HS-27A (cell line): ENCODE results near the gene SPIRE1.
"Not testable (repeated sequence)": the region's sequence is repeated elsewhere in the genome, so short reads cannot be mapped to it uniquely, and the experiment has no call there.

Experiments
- DNase-seq: peaks from one replicate; pipeline ENCODE4 v3.0.0-alpha.2; 2012; ENCODE audit warnings: low read depth, missing footprints

The SPIRE1 gene

DNA sequence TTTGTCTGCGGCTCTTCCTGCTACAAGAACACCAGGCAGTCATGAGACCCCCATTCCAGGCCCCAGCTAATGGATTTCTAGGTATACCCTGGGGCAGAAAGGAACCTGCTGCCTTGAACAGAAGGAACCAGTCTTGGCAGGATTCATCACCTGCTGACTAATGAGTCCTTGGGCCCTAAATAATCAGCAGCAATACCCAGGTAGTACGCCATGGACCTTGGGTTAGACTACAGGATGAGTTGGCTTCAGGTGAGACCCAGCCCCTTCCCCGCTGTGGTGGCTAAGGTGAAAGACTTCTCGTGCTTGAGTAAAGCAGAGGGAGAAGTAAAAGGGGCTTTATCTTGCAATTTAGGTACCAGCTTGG is 105.0 kb downstream of the SPIRE1 start:
- DNase-seq: no peak

DNA sequence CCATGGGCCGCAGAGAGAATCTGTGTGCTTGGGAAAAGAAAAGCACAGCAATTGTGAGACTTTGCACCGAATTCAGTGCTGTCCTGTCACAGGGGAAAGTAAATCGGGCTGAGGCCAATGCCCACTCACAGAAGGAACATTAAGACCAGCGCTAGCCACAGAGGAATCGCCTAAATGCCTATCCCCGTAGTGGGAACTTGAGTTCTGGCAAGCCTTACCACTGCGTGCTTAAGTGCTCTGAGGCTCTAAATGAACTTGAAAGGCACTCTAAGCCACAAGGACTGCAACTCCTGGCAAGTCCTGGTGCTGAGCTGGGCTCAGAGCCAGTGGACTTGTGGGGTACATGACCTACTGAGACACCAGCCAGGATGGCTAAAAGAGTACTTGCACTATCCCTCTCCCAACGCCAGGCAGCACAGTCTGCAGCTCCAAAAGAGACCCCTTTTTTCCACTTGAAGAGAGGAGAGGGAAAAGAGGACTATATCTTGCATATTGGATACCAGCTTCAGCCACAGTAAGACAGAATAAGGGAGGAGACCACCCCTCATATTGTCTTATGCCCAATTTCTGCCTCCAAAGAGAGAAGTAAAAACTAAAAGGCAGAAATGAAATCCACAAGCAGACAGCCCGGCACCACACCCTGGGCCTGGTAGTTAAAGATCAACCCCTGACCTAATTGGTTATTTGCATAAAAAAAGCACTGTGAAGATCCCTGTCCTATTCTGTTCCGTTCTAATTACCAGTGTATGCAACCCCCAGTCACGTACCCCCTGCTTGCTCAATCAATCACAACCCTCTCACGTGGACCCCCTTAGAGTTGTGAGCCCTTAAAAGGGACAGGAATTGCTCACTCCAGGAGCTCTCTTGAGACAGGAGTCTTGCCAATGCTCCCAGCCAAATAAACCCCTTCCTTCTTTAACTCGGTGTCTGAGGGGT is 105.7 kb downstream of the SPIRE1 start:
- not testable (repeated sequence) for DNase-seq

DNA sequence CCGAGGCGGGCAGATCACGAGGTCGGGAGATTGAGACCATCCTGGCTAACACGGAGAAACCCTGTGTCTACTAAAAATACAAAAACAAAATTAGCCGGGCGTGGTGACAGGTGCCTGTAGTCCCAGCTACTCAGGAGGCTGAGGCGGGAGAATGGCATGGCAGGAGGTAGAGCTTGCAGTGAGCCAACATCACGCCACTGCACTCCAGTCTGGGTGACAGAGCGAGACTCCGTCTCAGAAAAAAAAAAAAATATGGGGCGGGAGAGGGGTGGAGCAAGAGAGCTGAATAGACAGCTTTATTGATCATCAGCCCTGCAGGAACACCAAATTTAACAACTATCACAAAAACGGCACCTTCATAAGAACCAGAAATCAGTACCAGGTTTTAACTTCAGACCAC is 106.4 kb downstream of the SPIRE1 start:
- DNase-seq: not testable (repeated sequence)

DNA sequence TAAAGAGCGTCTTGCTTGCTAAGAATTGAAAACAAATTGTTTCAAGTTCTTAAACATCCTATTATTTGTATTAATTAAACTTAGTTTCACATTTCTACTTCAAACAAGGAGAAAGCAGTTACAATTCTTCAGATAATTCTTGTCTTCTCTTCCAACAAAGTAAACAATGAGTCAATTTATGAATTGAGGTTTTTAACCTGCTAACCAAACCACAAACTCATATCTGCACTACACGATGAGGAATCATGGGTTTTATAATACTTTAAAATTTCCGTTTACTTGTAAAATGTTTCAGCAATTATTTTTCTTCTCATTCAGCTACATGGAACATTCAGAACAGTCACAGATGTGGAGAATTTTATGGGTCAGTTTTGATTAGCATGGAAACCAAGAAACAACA is 114.2 kb downstream of the SPIRE1 start:
- no peak for DNase-seq

DNA sequence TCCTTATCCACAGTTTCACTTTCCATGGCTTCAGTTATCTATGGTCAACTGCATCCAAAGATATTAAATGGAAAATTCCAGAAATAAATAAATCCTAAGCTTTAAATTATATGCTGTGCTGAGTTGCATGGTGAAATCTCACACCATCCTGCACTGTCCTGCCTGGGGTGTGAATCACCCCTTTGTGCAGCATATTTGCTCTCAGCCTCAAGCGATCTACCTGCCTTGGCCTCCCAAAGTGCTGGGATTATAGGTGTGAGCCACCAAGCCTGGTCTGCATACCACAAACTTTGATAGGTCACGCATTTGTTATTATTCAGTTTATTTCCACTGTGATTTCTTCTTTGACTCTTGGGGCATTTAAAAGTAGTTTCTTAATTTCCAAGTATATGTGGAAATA is 117.2 kb downstream of the SPIRE1 start:
- DNase-seq: no peak

DNA sequence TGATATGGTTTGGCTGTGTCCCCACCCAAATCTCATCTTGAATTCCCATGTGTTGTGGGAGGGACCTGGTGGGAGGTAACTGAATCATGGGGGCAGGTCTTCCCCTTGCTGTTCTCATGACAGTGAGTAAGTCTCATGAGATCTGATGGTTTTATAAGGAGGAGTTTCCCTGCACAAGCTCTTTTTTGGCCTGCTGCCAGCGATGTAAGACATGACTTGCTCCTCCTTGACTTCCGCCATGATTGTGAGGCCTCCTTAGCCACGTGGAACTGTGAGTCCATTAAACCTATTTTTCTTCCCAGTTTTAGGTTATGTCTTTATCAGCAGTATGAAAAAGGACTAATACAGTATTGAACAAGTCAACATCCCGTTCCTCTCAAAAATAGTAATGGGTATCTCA is 118.7 kb downstream of the SPIRE1 start:
- not testable (repeated sequence) for DNase-seq

DNA sequence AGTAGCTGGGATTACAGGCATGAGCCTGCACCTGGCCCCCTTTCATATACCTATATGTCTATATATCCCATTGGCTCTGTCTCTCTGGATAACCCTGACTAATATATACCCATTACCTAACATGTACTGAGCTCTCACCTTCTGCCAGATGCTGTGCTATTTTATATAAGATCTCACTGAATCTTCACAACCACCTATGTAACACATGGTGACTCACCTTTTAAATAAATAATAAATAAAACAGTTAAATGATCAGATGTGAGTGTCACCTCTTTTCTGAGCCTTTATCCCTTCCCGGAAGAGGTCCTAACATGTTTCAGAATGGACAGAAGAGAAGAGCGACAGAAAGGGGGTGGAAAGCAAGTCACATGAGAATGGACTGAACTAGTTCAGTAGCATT is 123.1 kb downstream of the SPIRE1 start:
- DNase-seq: no peak

DNA sequence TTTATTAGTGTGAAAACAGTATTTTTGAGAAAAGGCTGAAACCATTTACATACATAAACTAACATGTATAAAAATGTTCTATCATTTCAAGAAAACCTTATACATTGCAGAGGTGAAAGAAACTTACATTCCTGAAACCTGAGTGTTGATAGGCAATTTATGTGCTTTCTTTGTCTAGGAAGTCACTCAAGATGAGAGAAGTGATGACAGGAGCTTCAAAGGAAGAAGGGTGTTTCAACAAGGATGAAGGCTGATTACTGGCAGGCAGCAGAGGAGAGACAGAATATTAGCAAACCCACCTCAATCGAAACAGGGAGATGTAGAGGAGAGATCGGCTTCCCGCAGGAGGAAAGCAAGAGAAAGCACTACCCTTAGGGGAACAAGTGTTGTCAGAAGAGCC is 125.2 kb downstream of the SPIRE1 start:
- no peak for DNase-seq

DNA sequence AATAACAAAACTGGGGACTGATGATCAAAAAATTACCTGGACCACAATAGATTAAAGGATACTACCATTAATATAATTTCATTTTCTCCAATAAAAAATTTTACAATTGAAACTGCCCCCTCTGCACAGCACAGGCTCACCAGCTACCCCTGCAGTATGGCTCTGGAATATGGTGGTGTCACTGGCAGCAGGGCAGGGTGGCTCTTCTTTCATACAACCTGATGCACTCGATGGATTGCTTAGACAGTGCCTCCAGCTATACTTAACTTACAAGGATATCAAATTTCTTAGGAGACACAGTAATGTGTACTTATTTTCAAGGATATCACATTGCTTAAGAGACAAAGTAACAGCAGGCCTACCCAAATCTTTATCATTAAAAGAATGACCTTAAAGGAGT is 126.2 kb downstream of the SPIRE1 start:
- DNase-seq: no peak

DNA sequence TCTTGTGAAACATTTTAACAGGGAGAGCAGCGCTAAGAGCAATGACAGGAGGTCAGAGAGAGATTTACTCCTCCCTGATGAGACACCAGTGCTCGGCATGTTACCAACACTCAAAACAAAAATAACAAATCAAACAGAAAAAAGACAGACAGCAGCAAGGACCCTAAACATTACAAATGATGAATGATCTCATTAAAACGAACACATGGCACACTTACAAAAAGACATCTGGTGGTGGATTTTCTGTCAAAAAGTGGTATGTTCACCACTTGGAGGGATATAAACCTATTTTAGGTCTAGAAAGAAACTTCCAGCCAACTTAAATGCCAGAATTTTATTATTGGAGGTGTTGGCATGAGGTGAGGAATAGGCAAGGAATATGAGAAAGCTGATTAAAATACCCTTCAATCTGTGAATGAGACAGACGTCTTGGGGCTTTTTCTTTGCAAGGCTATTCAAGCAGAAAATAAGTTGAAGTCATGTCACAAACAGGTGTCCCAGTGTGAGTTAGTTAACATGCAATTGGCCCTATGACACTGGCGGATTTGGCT is 137.4 kb downstream of the SPIRE1 start:
- DNase-seq: no peak

DNA sequence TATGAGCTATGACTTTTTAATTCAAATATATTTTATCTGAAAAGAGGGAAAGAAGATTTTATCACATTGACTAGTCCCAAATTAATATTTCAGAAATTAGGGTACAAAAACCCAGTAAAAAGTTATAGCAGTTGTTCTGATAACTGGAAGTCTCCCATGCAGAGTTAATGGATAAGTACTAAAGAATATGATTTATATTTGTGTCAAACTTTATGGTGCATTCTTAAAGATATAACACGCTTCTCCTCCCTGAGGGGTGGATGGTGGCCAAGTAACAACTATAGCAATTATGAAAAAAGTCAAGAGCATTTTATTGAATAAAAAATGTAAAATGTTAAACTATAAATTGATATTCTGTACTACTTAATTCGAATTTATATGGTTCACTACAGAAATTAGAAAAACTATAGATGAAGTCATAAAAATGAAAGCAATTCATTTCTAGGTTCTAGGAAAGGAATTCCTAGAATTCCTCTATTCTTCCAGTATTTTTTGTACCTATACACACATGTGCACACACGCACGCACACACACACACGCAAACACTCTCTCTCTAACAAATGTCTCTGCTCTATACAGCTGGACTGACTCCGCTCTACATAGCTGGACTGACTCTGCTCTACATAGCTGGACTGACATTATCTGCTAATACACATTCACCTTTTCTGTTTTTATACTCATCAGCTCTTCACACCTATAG is 138.9 kb downstream of the SPIRE1 start:
- DNase-seq: no peak

DNA sequence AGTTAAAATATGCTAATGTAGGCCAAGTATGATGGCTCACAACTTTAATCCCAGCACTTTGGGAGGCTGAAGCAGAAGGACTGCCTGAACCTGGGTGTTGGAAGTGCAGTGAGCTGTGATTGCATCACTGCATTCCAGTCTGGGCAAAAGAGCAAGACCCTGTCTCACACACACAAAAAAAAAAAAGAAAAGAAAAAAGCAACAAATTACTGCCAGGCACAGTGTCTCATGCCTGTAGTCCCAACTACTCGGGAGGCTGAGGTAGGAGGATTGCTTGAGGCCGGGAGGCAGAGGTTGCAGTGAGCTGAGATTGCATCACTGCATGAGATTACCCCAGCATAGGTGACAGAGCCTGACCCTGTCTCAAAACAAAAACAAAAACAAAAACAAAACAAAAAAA is 139.6 kb downstream of the SPIRE1 start:
- DNase-seq: peak; percentile 15

DNA sequence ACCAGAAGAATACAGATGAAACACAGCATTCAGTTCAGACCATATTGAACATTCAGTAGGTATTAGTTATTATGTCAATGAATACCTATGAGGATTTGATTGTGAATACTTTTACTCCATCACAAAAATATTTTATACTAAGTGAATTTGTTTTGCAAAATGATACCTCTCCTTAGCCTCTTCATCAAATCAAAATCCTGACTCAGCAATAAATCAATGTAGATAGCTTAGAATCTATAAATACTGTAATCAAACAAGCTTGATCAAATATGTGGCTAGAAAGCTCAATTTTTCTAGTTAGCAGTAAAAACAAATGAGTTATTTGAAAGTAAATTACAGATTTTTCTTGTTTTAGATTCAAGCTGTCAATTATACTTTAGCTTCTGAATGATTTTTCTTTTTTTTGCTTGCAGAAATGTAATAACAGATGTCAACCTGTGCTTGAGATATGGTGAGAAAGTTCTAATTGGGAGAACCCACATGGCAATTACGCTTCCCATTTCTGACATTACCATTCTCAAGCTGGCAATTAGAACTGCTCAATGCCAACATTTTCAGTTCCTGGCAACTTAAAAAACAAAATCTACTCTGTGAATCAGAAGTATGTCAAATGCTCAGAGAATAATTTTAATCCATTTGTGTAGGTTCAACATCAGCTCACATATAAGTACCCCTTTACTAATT is 140.6 kb downstream of the SPIRE1 start:
- no peak for DNase-seq

DNA sequence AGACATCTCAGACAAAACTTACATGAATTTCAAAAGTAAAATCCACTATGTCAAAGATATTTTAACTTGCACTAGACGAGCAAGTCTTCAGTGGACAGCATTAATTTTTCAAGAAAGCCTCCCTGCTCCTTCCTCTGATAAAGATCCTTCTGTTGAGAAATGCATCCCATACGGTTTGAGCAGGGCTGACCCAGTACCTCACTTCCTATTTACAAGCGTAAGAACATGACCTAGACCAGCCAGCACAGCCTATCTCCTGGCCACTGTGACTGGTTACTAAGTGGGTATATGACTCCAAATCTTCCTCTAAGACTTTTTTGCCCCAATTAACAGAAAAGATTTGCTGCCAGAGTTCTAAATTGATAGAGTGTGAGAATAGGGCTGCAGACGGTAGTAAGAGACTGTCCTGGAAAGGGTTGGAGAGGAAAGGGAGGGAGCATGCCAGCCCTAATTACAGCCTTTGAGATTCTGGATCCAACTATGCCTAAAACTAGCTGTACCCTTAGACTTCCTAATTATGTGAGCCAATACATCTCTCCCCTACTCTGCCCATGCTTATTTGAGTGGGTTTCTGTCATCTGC is 141.8 kb downstream of the SPIRE1 start:
- no peak for DNase-seq

DNA sequence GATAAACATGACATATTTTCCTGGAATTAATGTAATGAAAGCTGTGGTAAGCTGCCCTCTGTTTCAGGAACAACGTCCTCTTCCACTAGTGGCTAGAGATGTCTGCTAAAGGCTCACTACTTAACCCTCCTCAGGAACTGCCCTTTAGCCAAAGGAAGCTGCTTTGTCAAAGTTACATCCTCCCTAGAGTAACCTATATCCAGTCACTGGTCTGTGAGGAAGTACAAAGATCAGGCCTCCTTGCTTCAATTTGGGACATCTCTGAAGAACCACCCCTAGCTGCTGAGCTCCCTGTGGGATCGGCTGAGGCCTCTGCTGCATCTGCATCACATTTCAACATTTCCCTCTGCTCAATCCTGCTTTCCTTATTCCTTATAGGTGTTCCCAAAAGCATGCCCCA is 142.4 kb downstream of the SPIRE1 start:
- DNase-seq: no peak

DNA sequence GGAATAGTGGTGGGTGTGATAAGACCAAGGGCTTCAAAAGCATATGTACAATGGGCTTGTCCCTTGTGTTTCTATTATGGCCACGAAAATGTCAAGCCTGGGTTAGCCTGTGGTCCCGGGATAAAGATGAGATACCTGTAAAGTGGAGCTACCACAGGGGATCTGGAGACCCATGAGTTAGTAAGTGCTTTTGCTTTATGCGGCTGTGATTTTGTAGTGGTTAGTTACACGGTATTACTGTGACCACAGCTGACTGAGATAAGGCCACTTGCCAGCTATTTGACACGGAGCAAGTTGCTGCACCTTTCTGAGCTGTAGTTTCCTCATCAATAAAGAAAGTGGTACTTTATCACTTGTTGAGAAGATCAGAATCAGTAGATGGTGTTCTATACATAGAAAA is 150.9 kb downstream of the SPIRE1 start:
- DNase-seq: no peak

DNA sequence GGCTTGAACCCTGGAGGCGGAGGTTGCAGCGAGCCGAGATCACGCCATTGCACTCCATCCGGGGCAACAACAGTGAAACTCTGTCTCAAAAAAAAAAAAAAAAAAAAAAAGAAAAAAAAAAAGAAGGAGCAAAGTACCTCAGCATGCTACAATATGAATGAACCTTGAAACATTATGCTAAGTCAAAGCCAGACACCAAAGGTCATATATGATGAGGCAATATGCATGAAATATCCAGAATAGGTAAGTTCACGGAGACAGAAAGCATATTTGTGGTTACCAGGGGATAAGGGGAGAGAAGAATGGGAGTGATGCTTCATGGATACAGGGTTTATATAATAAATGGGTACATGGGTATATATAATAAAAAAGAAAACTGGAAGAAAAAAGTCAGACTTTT is 156.9 kb downstream of the SPIRE1 start:
- no peak for DNase-seq

DNA sequence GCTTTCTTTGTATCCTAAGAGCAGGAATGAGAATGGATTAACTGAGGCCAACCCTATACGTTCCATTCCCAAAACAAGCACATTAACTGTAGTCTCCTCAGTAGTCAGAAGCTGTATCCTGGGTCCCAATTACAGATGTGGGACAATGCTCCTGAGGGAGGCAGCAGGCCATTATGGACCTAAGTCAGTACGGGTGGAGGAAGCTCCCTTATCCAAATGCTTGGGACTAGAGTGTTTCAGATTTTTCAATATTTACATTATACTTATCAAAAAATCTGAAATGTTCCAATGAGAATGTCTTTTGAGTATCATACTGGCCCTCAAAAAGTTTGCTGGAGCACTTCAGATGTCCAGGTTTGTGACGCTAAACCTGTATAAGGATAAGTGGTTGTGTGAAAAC is 160.1 kb downstream of the SPIRE1 start:
- no peak for DNase-seq

DNA sequence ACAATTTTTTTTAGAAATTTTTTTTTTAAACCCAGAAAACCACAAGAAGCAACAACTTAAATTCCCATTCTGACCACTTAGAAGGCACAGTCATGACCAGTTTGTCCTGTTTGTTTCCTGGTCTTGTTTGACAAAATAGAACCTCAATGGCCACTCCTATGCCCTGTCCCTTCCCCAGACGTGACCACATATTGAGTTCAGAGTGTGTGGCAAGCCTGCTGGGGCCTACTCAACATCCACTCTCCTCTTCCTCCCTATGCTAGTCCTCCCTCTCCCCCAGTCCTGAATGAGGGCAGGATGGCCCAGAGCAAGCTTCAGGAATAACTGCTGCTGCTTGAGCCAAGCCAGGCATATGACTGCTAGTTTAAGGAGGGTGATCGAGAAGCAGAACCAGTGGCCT is 160.6 kb downstream of the SPIRE1 start:
- DNase-seq: no peak

DNA sequence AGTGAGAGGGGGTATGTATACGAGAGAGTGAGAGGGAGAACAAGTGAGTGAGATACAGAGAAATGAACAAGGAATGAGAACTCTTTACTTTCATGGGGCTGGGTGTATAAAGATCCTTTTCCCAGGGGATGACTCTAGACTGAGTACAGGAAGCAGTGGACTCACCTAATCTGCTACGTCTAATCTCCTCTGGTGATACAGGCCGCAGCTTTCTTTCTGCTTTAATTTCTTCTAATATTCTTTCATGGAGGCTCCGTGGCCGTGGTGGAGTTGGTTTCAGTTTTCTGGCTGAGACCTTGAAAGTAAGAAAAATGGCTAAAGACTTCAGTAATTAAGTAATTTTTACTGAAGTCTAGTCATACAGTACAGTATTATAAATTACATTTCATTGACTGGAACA is 165.0 kb downstream of the SPIRE1 start:
- DNase-seq: no peak

DNA sequence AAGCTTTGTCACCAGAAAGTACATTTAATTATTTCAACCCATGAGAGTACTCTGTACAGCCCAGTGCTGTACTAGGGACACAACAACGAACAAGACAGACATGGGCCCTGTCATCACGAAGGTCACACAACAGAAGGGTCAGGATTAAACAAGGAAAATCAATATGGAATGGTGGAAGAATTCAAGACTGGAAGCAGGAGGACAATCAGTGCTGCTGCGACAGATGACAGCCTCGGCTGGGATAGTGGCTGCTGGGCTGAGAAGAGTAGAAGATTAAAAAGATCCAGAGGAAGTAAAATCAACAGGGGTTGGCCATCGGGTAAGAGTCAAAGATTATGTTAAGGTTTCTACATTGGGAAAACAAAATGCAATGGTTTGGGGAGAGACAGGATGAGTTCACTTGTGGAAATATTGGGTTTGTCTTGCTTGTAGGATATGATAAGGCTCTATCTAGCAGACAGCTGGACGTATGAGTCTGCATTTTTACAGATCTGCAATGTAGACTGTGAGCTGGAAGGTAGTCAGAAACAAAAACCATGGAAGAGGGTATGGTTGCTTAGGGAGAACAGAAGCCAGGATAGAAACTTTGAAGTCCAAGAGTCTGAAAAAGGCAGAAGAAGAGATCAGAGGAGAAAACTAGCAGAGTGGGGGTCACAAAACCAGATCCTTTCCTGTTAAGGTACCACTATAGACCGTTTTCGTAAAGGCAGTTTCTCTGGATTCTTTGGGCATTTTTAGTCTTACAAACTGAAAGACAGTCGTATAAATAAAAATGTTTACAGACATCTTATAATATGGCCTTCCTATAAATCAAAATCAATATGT is 166.1 kb downstream of the SPIRE1 start:
- DNase-seq: no peak
